HEK293 (cell line): ENCODE measurements around the gene CIAPIN1.

ENCODE experiments used
- CTCF ChIA-PET: fragments of 350-600 bp; formaldehyde crosslinking; extraction: SDS; loops from one replicate; lab custom pipeline; 2021; ENCODE audit warnings: antibody characterized with exemption; lab: Yijun Ruan, JAX
- POLR2A ChIA-PET: fragments of 300-600 bp; formaldehyde crosslinking; extraction: SDS; loops from one replicate; lab custom pipeline; 2020; ENCODE audit warnings: antibody characterized with exemption, inconsistent platforms; lab: Yijun Ruan, JAX
- H3K27ac ChIP-seq: fragments of 200-500 bp; sonication (Bioruptor generic); 2 replicates; pipeline ENCODE4 v1.5.1; 2014; ENCODE audit warnings: low read depth, low read length, control low read depth, inconsistent platforms; ENCODE audit errors: extremely low read depth
- H3K36me3 ChIP-seq, 2 experiments: fragments of 200-500 bp in 1 of 2; sonication (Bioruptor generic) in 1 of 2; 1 replicate in 1 of 2; 2 replicates in 1 of 2; pipeline ENCODE4 v1.5.1; 2014 to 2017; ENCODE audit warnings: inconsistent platforms in 2 of 2, low read length in 2 of 2; ENCODE audit not compliant: control insufficient read depth in 2 of 2, insufficient read depth in 1 of 2
- H3K4me1 ChIP-seq: fragments of 200-500 bp; sonication (Bioruptor generic); 2 replicates; pipeline ENCODE4 v1.5.1; 2014; ENCODE audit warnings: mild to moderate bottlenecking, low read length, inconsistent platforms; ENCODE audit not compliant: control insufficient read depth, insufficient read depth
- H3K4me3 ChIP-seq: 2 replicates; pipeline ENCODE4 v1.5.1; 2011; ENCODE audit warnings: low read depth, mild to moderate bottlenecking, control low read depth, low read length, moderate library complexity
- H3K9me3 ChIP-seq: fragments of 200-500 bp; sonication (Bioruptor generic); 2 replicates; pipeline ENCODE4 v1.5.1; 2014; ENCODE audit warnings: low read depth, low read length, inconsistent platforms; ENCODE audit not compliant: control insufficient read depth, insufficient read depth
- EGR2 ChIP-seq: fragments of 450-650 bp; formaldehyde crosslinking; IDR thresholded peaks from 2 replicates; pipeline ENCODE4 v1.5.1; 2016; ENCODE audit warnings: low read depth, missing biosample characterization, missing genetic modification characterization
- GLI2 ChIP-seq: fragments of 450-650 bp; formaldehyde crosslinking; IDR thresholded peaks from 2 replicates; pipeline ENCODE4; 2017; ENCODE audit warnings: missing biosample characterization, missing genetic modification characterization, low read depth, borderline replicate concordance
- IKZF3 ChIP-seq: fragments of 450-650 bp; IDR thresholded peaks from 2 replicates; pipeline ENCODE4 v1.5.0; 2018; ENCODE audit warnings: missing biosample characterization, mild to moderate bottlenecking, missing genetic modification characterization, moderate library complexity
- KLF1 ChIP-seq: fragments of 450-650 bp; formaldehyde crosslinking; IDR thresholded peaks from 2 replicates; pipeline ENCODE4 v1.5.1; 2016; ENCODE audit warnings: missing biosample characterization, missing genetic modification characterization
- KLF10 ChIP-seq: fragments of 450-650 bp; IDR thresholded peaks from 2 replicates; pipeline ENCODE4 v1.5.1; 2018; ENCODE audit warnings: missing biosample characterization, mild to moderate bottlenecking, missing genetic modification characterization
- MEIS1 ChIP-seq: sonication (generic); formaldehyde crosslinking; IDR thresholded peaks from 2 replicates; pipeline ENCODE4 v1.8.1; 2022; ENCODE audit warnings: missing genetic modification reagents, mild to moderate bottlenecking, borderline replicate concordance
- PRDM1 ChIP-seq: fragments of 450-650 bp; formaldehyde crosslinking; IDR thresholded peaks from 2 replicates; pipeline ENCODE4; 2016; ENCODE audit warnings: missing biosample characterization, missing genetic modification characterization
- PRDM10 ChIP-seq: fragments of 450-650 bp; formaldehyde crosslinking; IDR thresholded peaks from 2 replicates; pipeline ENCODE4 v1.5.1; 2016; ENCODE audit warnings: missing biosample characterization, missing genetic modification characterization
- TCF7L2 ChIP-seq: IDR thresholded peaks from 2 replicates; pipeline ENCODE4 v1.6.1; 2011; ENCODE audit warnings: low read depth, mild to moderate bottlenecking, inconsistent platforms, low read length, moderate library complexity, borderline replicate concordance
- WT1 ChIP-seq: fragments of 450-650 bp; formaldehyde crosslinking; IDR thresholded peaks from 2 replicates; pipeline ENCODE4 v1.5.1; 2016; ENCODE audit warnings: missing biosample characterization, missing genetic modification characterization
- ZBTB17 ChIP-seq: fragments of 450-650 bp; formaldehyde crosslinking; IDR thresholded peaks from 2 replicates; pipeline ENCODE4 v1.5.1; 2016; ENCODE audit warnings: missing biosample characterization, missing genetic modification characterization
- ZBTB20 ChIP-seq: fragments of 450-650 bp; formaldehyde crosslinking; IDR thresholded peaks from 2 replicates; pipeline ENCODE4 v1.5.1; 2016; ENCODE audit warnings: missing biosample characterization, missing genetic modification characterization
- ZNF2 ChIP-seq: fragments of 450-650 bp; formaldehyde crosslinking; IDR thresholded peaks from 2 replicates; pipeline ENCODE4 v1.5.1; 2016; ENCODE audit warnings: missing biosample characterization, missing genetic modification characterization
- ZNF202 ChIP-seq: fragments of 450-650 bp; formaldehyde crosslinking; IDR thresholded peaks from 2 replicates; pipeline ENCODE4 v1.5.1; 2016; ENCODE audit warnings: missing biosample characterization, missing genetic modification characterization, borderline replicate concordance
- ZNF292 ChIP-seq: fragments of 450-650 bp; formaldehyde crosslinking; IDR thresholded peaks from 2 replicates; pipeline ENCODE4 v1.5.1; 2016; ENCODE audit warnings: low read depth, missing biosample characterization, missing genetic modification characterization, borderline replicate concordance
- ZNF394 ChIP-seq: fragments of 450-650 bp; formaldehyde crosslinking; IDR thresholded peaks from 2 replicates; pipeline ENCODE4 v1.5.1; 2016; ENCODE audit warnings: missing biosample characterization, missing genetic modification characterization, mild to moderate bottlenecking, moderate library complexity, borderline replicate concordance
- ZNF404 ChIP-seq: fragments of 450-650 bp; formaldehyde crosslinking; IDR thresholded peaks from 2 replicates; pipeline ENCODE4 v1.5.1; 2017; ENCODE audit warnings: missing biosample characterization, missing genetic modification characterization
- ZNF423 ChIP-seq: fragments of 450-650 bp; formaldehyde crosslinking; IDR thresholded peaks from 2 replicates; pipeline ENCODE4 v1.5.1; 2016; ENCODE audit warnings: missing biosample characterization, missing genetic modification characterization
- ZNF513 ChIP-seq: fragments of 450-650 bp; IDR thresholded peaks from 2 replicates; pipeline ENCODE4 v1.5.1; 2018; ENCODE audit warnings: missing biosample characterization, missing genetic modification characterization
- ZNF664 ChIP-seq: fragments of 450-650 bp; formaldehyde crosslinking; IDR thresholded peaks from 2 replicates; pipeline ENCODE4 v1.5.1; 2016; ENCODE audit warnings: missing biosample characterization, missing genetic modification characterization
- ZNF76 ChIP-seq: fragments of 450-650 bp; formaldehyde crosslinking; IDR thresholded peaks from 2 replicates; pipeline ENCODE4; 2016; ENCODE audit warnings: low read depth, missing biosample characterization, missing genetic modification characterization, borderline replicate concordance
- ZNF843 ChIP-seq: fragments of 450-650 bp; formaldehyde crosslinking; IDR thresholded peaks from 2 replicates; pipeline ENCODE4 v1.5.1; 2016; ENCODE audit warnings: missing biosample characterization, missing genetic modification characterization
- ZXDB ChIP-seq: fragments of 450-650 bp; formaldehyde crosslinking; IDR thresholded peaks from 2 replicates; pipeline ENCODE4 v1.5.1; 2016; ENCODE audit warnings: missing biosample characterization, missing genetic modification characterization
- TF ChIP-seq, protein P1 (sequence below): fragments of 450-650 bp; formaldehyde crosslinking; IDR thresholded peaks from 2 replicates; pipeline ENCODE4 v1.5.1; 2017; ENCODE audit warnings: missing biosample characterization, missing genetic modification characterization

CIAPIN1 gene

GRCh38 chr16:57479205-57479975 lies 32.2 kb upstream of the CIAPIN1 start (continued):
- no peak for TF ChIP-seq ZNF202
- TF ChIP-seq PRDM10: peak; percentile 99
- TF ChIP-seq ZNF513 (tag by site-specific recombination): peak; percentile 46
- TF ChIP-seq KLF10 (tag by site-specific recombination): no peak
- TF ChIP-seq, protein P1, sequence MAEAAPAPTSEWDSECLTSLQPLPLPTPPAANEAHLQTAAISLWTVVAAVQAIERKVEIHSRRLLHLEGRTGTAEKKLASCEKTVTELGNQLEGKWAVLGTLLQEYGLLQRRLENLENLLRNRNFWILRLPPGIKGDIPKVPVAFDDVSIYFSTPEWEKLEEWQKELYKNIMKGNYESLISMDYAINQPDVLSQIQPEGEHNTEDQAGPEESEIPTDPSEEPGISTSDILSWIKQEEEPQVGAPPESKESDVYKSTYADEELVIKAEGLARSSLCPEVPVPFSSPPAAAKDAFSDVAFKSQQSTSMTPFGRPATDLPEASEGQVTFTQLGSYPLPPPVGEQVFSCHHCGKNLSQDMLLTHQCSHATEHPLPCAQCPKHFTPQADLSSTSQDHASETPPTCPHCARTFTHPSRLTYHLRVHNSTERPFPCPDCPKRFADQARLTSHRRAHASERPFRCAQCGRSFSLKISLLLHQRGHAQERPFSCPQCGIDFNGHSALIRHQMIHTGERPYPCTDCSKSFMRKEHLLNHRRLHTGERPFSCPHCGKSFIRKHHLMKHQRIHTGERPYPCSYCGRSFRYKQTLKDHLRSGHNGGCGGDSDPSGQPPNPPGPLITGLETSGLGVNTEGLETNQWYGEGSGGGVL (tag by site-specific recombination): peak; percentile 81
- TF ChIP-seq ZXDB (tag by site-specific recombination): no peak
- TF ChIP-seq ZNF76 (tag by site-specific recombination): 0 out of 2 replicates have a peak, but pooled peaks have one; percentile 20
- no peak for TF ChIP-seq ZNF292 (tag by site-specific recombination)
- no peak for TF ChIP-seq WT1 (tag by site-specific recombination)
- no peak for TF ChIP-seq ZNF843 (tag by site-specific recombination)
- TF ChIP-seq IKZF3: peak; percentile 27; the same call in 1 of the 2 replicates
- TF ChIP-seq EGR2 (tag by site-specific recombination): peak; percentile 58; the same call in 1 of the 2 replicates
- TF ChIP-seq TCF7L2: no peak
- peak; percentile 96 for TF ChIP-seq PRDM1 (tag by site-specific recombination)
- TF ChIP-seq KLF1: peak; percentile 57
- TF ChIP-seq ZNF394: no peak
- 0 out of 2 replicates have a peak, but pooled peaks have one; percentile 30 for TF ChIP-seq ZBTB20 (tag by site-specific recombination)
- TF ChIP-seq ZBTB17 (tag by site-specific recombination): 0 out of 2 replicates have a peak, but pooled peaks have one; percentile 26

GRCh38 chr16:57478396-57479204 lies 31.4 kb upstream of the CIAPIN1 start:
- POLR2A ChIA-PET: interaction anchor here (1.3 kb wide), 1 partner anchor 16 kb away, joined by 3 read pairs; the partner anchor contains the start of gene POLR2C
- H3K4me1 ChIP-seq: no peaks in the 10 kb centered on the region
- peaks cover 0 to 16% of the 10 kb centered on the region in 2 experiments; a peak in 1 of 3 replicates for H3K36me3 ChIP-seq
- no peak overlapping the region for H3K4me3 ChIP-seq
- H3K9me3 ChIP-seq: no peaks in the 10 kb centered on the region
- TF ChIP-seq ZNF76 (tag by site-specific recombination) (no peak), ZNF423 (no peak), ZNF404 (tag by site-specific recombination) (no peak), MEIS1 (no peak), ZNF664 (tag by site-specific recombination) (no peak), ZNF2 (no peak), GLI2 (tag by site-specific recombination) (no peak)
- CTCF ChIA-PET: interaction anchor here (3.2 kb wide), 1 partner anchor 41 kb away, joined by 16 read pairs; no protein-coding TSS in a partner anchor
- no peak overlapping the region for H3K27ac ChIP-seq
